GM12892 (cell line): ENCODE results near the gene CATSPERE.

Source experiments
- POLR2A ChIP-seq: IDR thresholded peaks from 2 replicates; pipeline ENCODE4 v1.6.1; 2011; ENCODE audit warnings: low read depth, low read length, control low read depth
- TAF1 ChIP-seq: IDR thresholded peaks from 2 replicates; pipeline ENCODE4 v1.6.1; 2011; ENCODE audit warnings: low read depth, mild to moderate bottlenecking, control low read depth, low read length, borderline replicate concordance

DNA sequence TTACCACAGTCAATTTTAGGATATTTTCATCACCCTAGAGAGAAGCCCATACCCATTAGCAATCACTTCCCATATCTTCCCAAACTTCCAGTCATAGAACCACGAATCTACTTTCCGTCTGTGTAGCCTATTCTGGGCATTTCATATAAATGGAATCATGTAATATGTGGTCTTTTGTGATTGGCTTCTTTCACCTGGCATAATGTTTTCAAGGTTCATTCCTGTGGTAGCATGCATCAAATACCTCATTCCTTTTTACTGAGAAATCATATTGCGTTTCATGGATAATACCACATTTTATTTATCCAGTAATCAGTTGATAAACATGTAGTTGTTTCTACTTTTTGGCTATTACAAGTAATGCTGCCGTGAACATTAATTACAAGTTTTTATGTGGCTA, 213.4 kb downstream of the CATSPERE start:
- TF ChIP-seq POLR2A: no peak
- TF ChIP-seq TAF1: no peak
